Spleen (tissue), 11 donors: Measurements from ENCODE around the gene ITFG1. TPM values are rescaled to one million over a fixed set of nuclear protein-coding genes. Genes with fewer than 3 reads are reported as not detected.

ENCODE experiments used
- DNase-seq: peaks from one replicate; pipeline ENCODE4 v3.0.0-alpha.2; 2020
- H3K27ac ChIP-seq, 8 donors: fragments of 200-600 bp; sonication (generic) in 7 of 8; 1 replicate in 4 of 8; 2 replicates in 4 of 8; pipeline versions ENCODE4 v1.5.0 to v1.8.0; 2016 to 2021; ENCODE audit warnings: inconsistent platforms in 4 of 8, mild to moderate bottlenecking in 4 of 8, moderate library complexity in 1 of 8
- H3K27me3 ChIP-seq, 7 donors: fragments of 200-600 bp; sonication (generic) in 6 of 7; replicated peaks in 1 of 7; 1 replicate in 4 of 7; 2 replicates in 3 of 7; pipeline versions ENCODE4 v1.5.0 to v1.8.0; 2016 to 2021; ENCODE audit warnings: inconsistent platforms in 3 of 7, mild to moderate bottlenecking in 1 of 7
- H3K36me3 ChIP-seq, 6 donors: fragments of 200-600 bp; sonication (generic) in 5 of 6; 1 replicate in 4 of 6; 2 replicates in 2 of 6; pipeline versions ENCODE4 v1.5.0 to v1.8.0; 2016 to 2021; ENCODE audit warnings: inconsistent platforms in 2 of 6
- H3K4me1 ChIP-seq, 6 donors: fragments of 200-600 bp; sonication (generic) in 5 of 6; 1 replicate in 3 of 6; 2 replicates in 3 of 6; pipeline versions ENCODE4 v1.5.0 to v1.8.0; 2016 to 2021; ENCODE audit warnings: inconsistent platforms in 3 of 6
- H3K4me3 ChIP-seq, 8 donors: fragments of 200-600 bp; sonication (generic) in 7 of 8; 1 replicate in 4 of 8; 2 replicates in 4 of 8; pipeline versions ENCODE4 v1.5.0 to v1.8.0; 2016 to 2021; ENCODE audit warnings: inconsistent platforms in 4 of 8, mild to moderate bottlenecking in 4 of 8, moderate library complexity in 2 of 8
- H3K9me3 ChIP-seq, 8 donors: fragments of 200-600 bp; sonication (generic) in 7 of 8; 1 replicate in 4 of 8; 2 replicates in 4 of 8; pipeline versions ENCODE4 v1.5.0 to v1.8.0; 2016 to 2021; ENCODE audit warnings: inconsistent platforms in 4 of 8
- CTCF ChIP-seq, 11 experiments: fragments of 200-600 bp in 7 of 11; fragments of 450-650 bp in 4 of 11; sonication (generic) in 4 of 11; IDR thresholded peaks in 8 of 11; conservative IDR thresholded peaks in 3 of 11; 1 replicate in 7 of 11; 2 replicates in 4 of 11; pipeline versions ENCODE4 v1.4.0 to v1.8.0; 2016 to 2021; ENCODE audit warnings: antibody characterized with exemption in 11 of 11, inconsistent platforms in 4 of 11, mild to moderate bottlenecking in 1 of 11
- POLR2A ChIP-seq, 3 donors: fragments of 450-650 bp; IDR thresholded peaks; one replicate each; pipeline ENCODE4 v1.5.1; 2017; ENCODE audit warnings: antibody characterized with exemption in 3 of 3, mild to moderate bottlenecking in 1 of 3
- POLR2AphosphoS5 ChIP-seq, 3 donors: sonication (generic); formaldehyde crosslinking; IDR thresholded peaks; one replicate each; pipeline ENCODE4 v1.5.1; 2017; ENCODE audit warnings: antibody characterized with exemption in 3 of 3
- WGBS, 5 donors: extraction: QIAGEN DNeasy Blood & Tissue Kit in 3 of 5; methylation state at CpG; one replicate each; pipeline versions ENCODE4 v1.1.5 to v1.1.7; 2013 to 2018; 5-methylcytosine and 5-hydroxymethylcytosine counted together
- intact Hi-C: fragments of 100-400 bp; cut with DNase I; formaldehyde crosslinking; loops from one replicate; pipeline ENCODE4 v1.15.0; 2023; ENCODE audit warnings: low total_unique reads
- polyA plus RNA-seq, 3 donors: library from polyadenylated mRNA; stranded (reverse); fragments of 200-250 nt; gene quantifications; one replicate each; pipeline ENCODE4 v1.2.1, GENCODE V29; 2013
- total RNA-seq, 7 donors: library from RNA; depleted of rRNA in 3 of 7; stranded (reverse); fragments of >200 nt in 3 of 7; fragmentation: NEBNext Ultra II Directional in 4 of 7; extraction: Animal tissue kit (Norgen Biotek cat#: 25700) in 4 of 7; gene quantifications; one replicate each; pipeline versions ENCODE4 v1.1.0 to v1.2.1, GENCODE V29; 2016 to 2021
- donor health status: healthy with polysubstance abuse.
- donor health status: DM: no; HTN: no; CAD: no; lungs with moderate emphysema.
- donor health status: DM: no; HTN: no; CAD: no.
- donor health status: Bipolar disorder and iron deficiency.
- donor health status: healthy.
- donor health status: DM: no; HTN: no; CAD: no.
- donor health status: DM: yes; HTN: yes; CAD: no.

ITFG1 gene
- total and polyA plus RNA-seq, 10 donors = 9.0 to 62.3 (median 47.6) TPM

- peaks cover 0 to 46% (median 0%) of the 10 kb centered on the region in 6 donors for H3K36me3 ChIP-seq
- H3K4me1 ChIP-seq = no peaks in the 10 kb centered on the region
- H3K27me3 ChIP-seq = no peaks in the 10 kb centered on the region
- no peak for DNase-seq
- TF ChIP-seq POLR2AphosphoS5 (IDR thresholded peaks at IDR 0.05) (no peak), CTCF (IDR thresholded peaks at IDR 0.05 in 8 of 11, conservative IDR thresholded peaks at IDR 0.05 in 3 of 11) (no peak), POLR2A (IDR thresholded peaks at IDR 0.05) (no peak)
- H3K4me3 ChIP-seq = no peak overlapping the region
- WGBS, 5 donors = 89 to 100% (median 94%) methylated on average over 2 of the region's 2 CpGs
- H3K27ac ChIP-seq = no peak overlapping the region
- no peaks in the 10 kb centered on the region for H3K9me3 ChIP-seq
- intact Hi-C loops = no loop called here
Observed at GRCh38 chr16:47250983-47251382, 209.9 kb downstream of the ITFG1 start.

- TF ChIP-seq POLR2AphosphoS5 (IDR thresholded peaks at IDR 0.05) (no peak), CTCF (IDR thresholded peaks at IDR 0.05 in 8 of 11, conservative IDR thresholded peaks at IDR 0.05 in 3 of 11) (no peak), POLR2A (IDR thresholded peaks at IDR 0.05) (no peak)
- no peak overlapping the region for H3K4me3 ChIP-seq
- intact Hi-C loops = no loop called here
- 83 to 93% (median 92%) methylated on average over 3 of the region's 3 CpGs for WGBS, 5 donors
- H3K36me3 ChIP-seq = peaks cover 0 to 20% (median 0%) of the 10 kb centered on the region in 6 donors
- DNase-seq = no peak
- H3K27ac ChIP-seq = no peak overlapping the region
- no peaks in the 10 kb centered on the region for H3K9me3 ChIP-seq
- no peaks in the 10 kb centered on the region for H3K4me1 ChIP-seq
- H3K27me3 ChIP-seq = no peaks in the 10 kb centered on the region
Observed at GRCh38 chr16:47247690-47248089, 213.2 kb downstream of the ITFG1 start.

GRCh38 chr16:47244206-47244605, 216.7 kb downstream of the ITFG1 start:
- intact Hi-C loops = no loop called here
- 89 to 96% (median 92%) methylated on average over 4 of the region's 4 CpGs for WGBS, 5 donors

GRCh38 chr16:47241061-47241460, 219.8 kb downstream of the ITFG1 start:
- Histone ChIP-seq H3K4me1 (no peaks in the 10 kb centered on the region), H3K4me3 (no peak overlapping the region), H3K9me3 (no peaks in the 10 kb centered on the region), H3K27ac (no peak overlapping the region), H3K27me3 (no peaks in the 10 kb centered on the region), H3K36me3 (peaks cover 0 to 31% (median 7%) of the 10 kb centered on the region in 6 donors)
- DNase-seq = no peak
- intact Hi-C loops = no loop called here
- TF ChIP-seq POLR2A (IDR thresholded peaks at IDR 0.05) = no peak
- no peak for TF ChIP-seq CTCF (IDR thresholded peaks at IDR 0.05 in 8 of 11, conservative IDR thresholded peaks at IDR 0.05 in 3 of 11)
- TF ChIP-seq POLR2AphosphoS5 (IDR thresholded peaks at IDR 0.05) = no peak

More at GRCh38 chr16:47244206-47244605, 216.7 kb downstream of the ITFG1 start:
- Histone ChIP-seq H3K36me3 (peaks cover 0 to 16% (median under 1%) of the 10 kb centered on the region in 6 donors), H3K4me1 (no peaks in the 10 kb centered on the region), H3K27ac (no peak overlapping the region), H3K9me3 (no peaks in the 10 kb centered on the region), H3K27me3 (no peaks in the 10 kb centered on the region), H3K4me3 (no peak overlapping the region)
- no peak for DNase-seq
- no peak for TF ChIP-seq CTCF (IDR thresholded peaks at IDR 0.05 in 8 of 11, conservative IDR thresholded peaks at IDR 0.05 in 3 of 11)
- TF ChIP-seq POLR2A (IDR thresholded peaks at IDR 0.05) = no peak
- TF ChIP-seq POLR2AphosphoS5 (IDR thresholded peaks at IDR 0.05) = no peak
